ENCODE results near the gene PDGFRA.

PDGFRA gene

GRCh38 chr4:54317690-54318089 is 88.6 kb downstream of the PDGFRA start:
- H3K27me3 ChIP-seq (replicated peaks; ENCODE audit: control insufficient read depth, insufficient read depth, low read length) = no peaks in the 10 kb centered on the region
- TF ChIP-seq CTCF (IDR thresholded peaks at IDR 0.05; ENCODE audit: insufficient read depth, low read length, poor library complexity, severe bottlenecking) = no peak
- H3K4me3 ChIP-seq (replicated peaks; ENCODE audit: low read depth, low read length) = no peak overlapping the region
- no peaks in the 10 kb centered on the region for H3K36me3 ChIP-seq (ENCODE audit: control insufficient read depth, insufficient read depth, low read length)
- no peak for DNase-seq (ENCODE audit: extremely low read depth, insufficient read length)

GRCh38 chr4:54318904-54319303 is 89.8 kb downstream of the PDGFRA start:
- Histone ChIP-seq H3K27me3 (replicated peaks; ENCODE audit: control insufficient read depth, insufficient read depth, low read length) (no peaks in the 10 kb centered on the region), H3K36me3 (ENCODE audit: control insufficient read depth, insufficient read depth, low read length) (no peaks in the 10 kb centered on the region), H3K4me3 (replicated peaks; ENCODE audit: low read depth, low read length) (no peak overlapping the region)
- no peak for DNase-seq (ENCODE audit: extremely low read depth, insufficient read length)
- TF ChIP-seq CTCF (IDR thresholded peaks at IDR 0.05; ENCODE audit: insufficient read depth, low read length, poor library complexity, severe bottlenecking) = peak; percentile 94

GRCh38 chr4:54320826-54321685 is 92.0 kb downstream of the PDGFRA start:
- Histone ChIP-seq H3K36me3 (ENCODE audit: control insufficient read depth, insufficient read depth, low read length) (no peaks in the 10 kb centered on the region), H3K4me3 (replicated peaks; ENCODE audit: low read depth, low read length) (no peak overlapping the region), H3K27me3 (replicated peaks; ENCODE audit: control insufficient read depth, insufficient read depth, low read length) (no peaks in the 10 kb centered on the region)
- TF ChIP-seq CTCF (IDR thresholded peaks at IDR 0.05; ENCODE audit: insufficient read depth, low read length, poor library complexity, severe bottlenecking) = no peak
- no peak for DNase-seq (ENCODE audit: extremely low read depth, insufficient read length)

- Histone ChIP-seq H3K4me3 (replicated peaks; ENCODE audit: low read depth, low read length) (no peak overlapping the region), H3K27me3 (replicated peaks; ENCODE audit: control insufficient read depth, insufficient read depth, low read length) (no peaks in the 10 kb centered on the region), H3K36me3 (ENCODE audit: control insufficient read depth, insufficient read depth, low read length) (no peaks in the 10 kb centered on the region)
- peak; percentile 18 for DNase-seq (ENCODE audit: extremely low read depth, insufficient read length)
- TF ChIP-seq CTCF (IDR thresholded peaks at IDR 0.05; ENCODE audit: insufficient read depth, low read length, poor library complexity, severe bottlenecking) = peak; percentile 71
Measured at GRCh38 chr4:54322818-54323417, 93.8 kb downstream of the PDGFRA start.

- Histone ChIP-seq H3K27me3 (replicated peaks; ENCODE audit: control insufficient read depth, insufficient read depth, low read length) (no peaks in the 10 kb centered on the region; the same call in 1 of the 2 replicates), H3K36me3 (ENCODE audit: control insufficient read depth, insufficient read depth, low read length) (no peaks in the 10 kb centered on the region), H3K4me3 (replicated peaks; ENCODE audit: low read depth, low read length) (no peak overlapping the region)
- no peak for DNase-seq (ENCODE audit: extremely low read depth, insufficient read length)
- TF ChIP-seq CTCF (IDR thresholded peaks at IDR 0.05; ENCODE audit: insufficient read depth, low read length, poor library complexity, severe bottlenecking) = no peak
Measured at GRCh38 chr4:54330896-54331295, 101.8 kb downstream of the PDGFRA start.
